H1 (cell line): Measurements from ENCODE around the gene RPS6KA2. TPM values are rescaled to one million over a fixed set of nuclear protein-coding genes. Genes with fewer than 3 reads are reported as not detected.

Source experiments
- NRF1 ChIP-seq: IDR thresholded peaks from 2 replicates; pipeline ENCODE4 v1.6.1; 2011; ENCODE audit warnings: mild to moderate bottlenecking, low read depth, low read length, improper control_type of control experiment
- POLR2A ChIP-seq, 2 experiments: IDR thresholded peaks; 1 replicate in 1 of 2; 2 replicates in 1 of 2; pipeline ENCODE4 v1.6.1; 2011; ENCODE audit warnings: low read depth in 2 of 2, low read length in 2 of 2, mild to moderate bottlenecking in 2 of 2; ENCODE audit errors: control extremely low read depth in 1 of 2
- polyA plus RNA-seq, 7 experiments: library from polyadenylated mRNA; depleted of rRNA in 3 of 7; stranded (reverse) in 5 of 7; unstranded in 2 of 7; fragments of >200 nt in 5 of 7; fragments of 200-250 nt in 2 of 7; gene quantifications; 1 replicate in 5 of 7; 2 replicates in 1 of 7; 4 replicates in 1 of 7; pipeline versions ENCODE4 v1.2.1 to v1.2.3, GENCODE V29; 2011 to 2013; ENCODE audit warnings: missing spikeins in 2 of 7, mixed read lengths in 2 of 7
- total RNA-seq: library from RNA; stranded (reverse); fragmentation: NEBNext Ultra II Directional; extraction: Animal tissue kit (Norgen Biotek cat#: 25700); gene quantifications from 2 replicates; pipeline ENCODE4 v1.2.1, GENCODE V29; 2021

The RPS6KA2 gene
- total and polyA plus RNA-seq, 2 of the 8 experiments (the other 6 are each of a cell fraction or from before 2014, with no cell fraction given), result 8.8 to 25.7 TPM

GRCh38 chr6:166627875-166628801 is 1.1 kb upstream of the RPS6KA2 start (continued):
- TF ChIP-seq NRF1 (no peak), POLR2A (IDR thresholded peaks at IDR 0.05; ENCODE audit: control extremely low read depth in 1 of 2, low read depth in 2 of 2, low read length in 2 of 2) (no peak)
